BE2C (cell line): Measurements from ENCODE around the gene EEF1B2.
"Not testable (repeated sequence)": the region's sequence is repeated elsewhere in the genome, so short reads cannot be mapped to it uniquely, and the experiment has no call there.

ENCODE experiments used
- DNase-seq: peaks from one replicate; pipeline ENCODE4 v3.0.0-alpha.2; 2020
- H3K27me3 ChIP-seq: fragments of 250-450 bp; sonication (Bioruptor Pico); 2 replicates; pipeline ENCODE4 v1.5.1; 2020; ENCODE audit warnings: mild to moderate bottlenecking
- H3K36me3 ChIP-seq: fragments of 250-450 bp; sonication (Bioruptor Pico); 2 replicates; pipeline ENCODE4 v1.5.1; 2020; ENCODE audit warnings: mild to moderate bottlenecking
- H3K4me1 ChIP-seq: fragments of 250-450 bp; sonication (Bioruptor Pico); 2 replicates; pipeline ENCODE4 v1.5.1; 2020
- H3K4me3 ChIP-seq: 2 replicates; pipeline ENCODE4 v1.5.1; 2011; ENCODE audit warnings: low read depth, low read length
- H3K9me3 ChIP-seq: fragments of 250-450 bp; sonication (Bioruptor Pico); 2 replicates; pipeline ENCODE4 v1.5.1; 2020
- CTCF ChIP-seq: IDR thresholded peaks from 2 replicates; pipeline ENCODE4 v1.5.1; 2012; ENCODE audit warnings: mild to moderate bottlenecking, low read depth, low read length

The EEF1B2 gene

DNA sequence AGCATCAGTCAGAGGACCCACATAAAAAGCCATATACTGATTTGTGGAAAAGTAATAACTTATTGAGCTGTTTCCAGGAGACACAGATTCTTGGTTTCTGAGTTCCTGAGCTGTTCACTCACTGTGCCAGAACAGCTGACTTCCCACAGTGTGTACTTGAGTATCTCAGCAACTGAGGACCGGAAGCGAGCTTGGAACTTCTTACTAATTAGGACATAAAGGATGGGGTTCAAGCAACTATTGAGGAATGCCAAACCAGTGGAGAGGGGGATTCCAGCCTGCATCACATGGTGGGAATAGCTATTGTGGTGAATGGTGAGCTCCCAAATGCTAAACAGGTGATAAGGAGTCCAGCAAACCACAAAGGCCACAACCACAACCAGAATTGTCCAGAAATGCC, 16.4 kb downstream of the EEF1B2 start:
- no peak for DNase-seq

GRCh38 chr2:206176901-206177300, 17.2 kb downstream of the EEF1B2 start:
- Histone ChIP-seq H3K4me3 (no peak overlapping the region), H3K36me3 (no peaks in the 10 kb centered on the region), H3K27me3 (no peaks in the 10 kb centered on the region), H3K4me1 (no peaks in the 10 kb centered on the region), H3K9me3 (no peaks in the 10 kb centered on the region)
- no peak for TF ChIP-seq CTCF
- DNase-seq = no peak

More for the DNA sequence above, 16.4 kb downstream of the EEF1B2 start:
- H3K36me3 ChIP-seq = no peaks in the 10 kb centered on the region
- no peaks in the 10 kb centered on the region for H3K9me3 ChIP-seq
- H3K4me1 ChIP-seq = no peaks in the 10 kb centered on the region
- TF ChIP-seq CTCF = no peak
- H3K27me3 ChIP-seq = no peaks in the 10 kb centered on the region
- H3K4me3 ChIP-seq = no peak overlapping the region

GRCh38 chr2:206181526-206181925, 21.8 kb downstream of the EEF1B2 start:
- not testable (repeated sequence) for H3K4me3 ChIP-seq, H3K4me1 ChIP-seq, DNase-seq, H3K27me3 ChIP-seq, H3K36me3 ChIP-seq, H3K9me3 ChIP-seq

- TF ChIP-seq CTCF = no peak
- no peak for DNase-seq
- no peaks in the 10 kb centered on the region for H3K9me3 ChIP-seq
- H3K27me3 ChIP-seq = no peaks in the 10 kb centered on the region
- H3K36me3 ChIP-seq = no peaks in the 10 kb centered on the region
- no peaks in the 10 kb centered on the region for H3K4me1 ChIP-seq
- no peak overlapping the region for H3K4me3 ChIP-seq
Observed at GRCh38 chr2:206189691-206190090, 30.0 kb downstream of the EEF1B2 start.

DNA sequence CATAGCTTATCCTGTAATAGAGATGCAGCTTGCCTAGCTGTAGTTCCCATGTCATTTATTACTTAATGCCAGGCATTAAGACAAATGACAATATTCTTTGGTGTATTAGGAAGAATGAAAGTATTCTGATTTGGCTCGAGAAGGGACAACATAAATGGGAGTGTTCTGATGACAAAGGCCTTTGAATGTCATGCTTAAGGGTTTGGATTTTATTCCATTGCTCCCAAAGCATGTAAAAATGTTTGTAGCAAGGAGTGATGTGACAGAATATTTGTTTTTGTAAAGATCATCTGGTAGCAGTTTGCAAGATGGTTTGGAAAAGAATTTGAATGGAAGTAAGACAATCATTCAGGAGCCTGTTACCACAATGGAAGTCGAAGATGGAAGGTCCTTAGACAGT, 30.4 kb downstream of the EEF1B2 start:
- H3K4me1 ChIP-seq = no peaks in the 10 kb centered on the region
- no peaks in the 10 kb centered on the region for H3K27me3 ChIP-seq
- TF ChIP-seq CTCF = no peak
- H3K36me3 ChIP-seq = no peaks in the 10 kb centered on the region
- H3K4me3 ChIP-seq = no peak overlapping the region
- DNase-seq = no peak
- no peaks in the 10 kb centered on the region for H3K9me3 ChIP-seq

DNA sequence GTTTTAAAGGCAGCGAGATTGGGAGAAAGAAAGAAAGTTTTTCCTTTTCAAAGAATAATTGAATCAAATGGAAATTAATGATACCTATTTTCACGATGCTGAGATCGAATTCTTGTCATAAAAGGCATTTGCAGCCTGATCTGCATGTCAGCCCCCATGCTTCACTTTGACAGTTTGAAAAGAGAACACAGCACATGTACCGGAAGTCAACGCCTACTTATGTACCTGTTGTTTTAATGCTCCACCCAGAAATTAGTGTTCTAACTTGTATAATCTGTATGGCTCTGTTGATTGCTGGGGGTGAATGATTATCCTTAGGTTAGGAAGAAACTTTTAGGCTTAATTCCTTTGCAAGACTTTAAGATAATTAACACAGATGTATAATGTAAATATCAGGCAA, 31.0 kb downstream of the EEF1B2 start:
- no peak for DNase-seq
- Histone ChIP-seq H3K4me3 (no peak overlapping the region), H3K27me3 (no peaks in the 10 kb centered on the region), H3K9me3 (no peaks in the 10 kb centered on the region), H3K4me1 (no peaks in the 10 kb centered on the region), H3K36me3 (no peaks in the 10 kb centered on the region)
- TF ChIP-seq CTCF = no peak

GRCh38 chr2:206192157-206192556, 32.5 kb downstream of the EEF1B2 start:
- Histone ChIP-seq H3K27me3 (no peaks in the 10 kb centered on the region), H3K4me3 (no peak overlapping the region), H3K4me1 (no peaks in the 10 kb centered on the region), H3K36me3 (no peaks in the 10 kb centered on the region), H3K9me3 (no peaks in the 10 kb centered on the region)
- TF ChIP-seq CTCF = no peak
- DNase-seq = no peak
